Activated naive CD4-positive, alpha-beta T cell treated with anti-CD3 and anti-CD28 coated beads for 36 hours (primary cell): Measurements from ENCODE around the gene PCSK1N. TPM values are rescaled to one million over a fixed set of nuclear protein-coding genes. Genes with fewer than 3 reads are reported as not detected.

ENCODE experiments used
- CTCF ChIA-PET: fragments of 350-600 bp; sonication (Branson Sonifier 250); formaldehyde crosslinking; loops from one replicate; lab custom pipeline; 2021; ENCODE audit warnings: antibody characterized with exemption; lab: Charles Lee
- DNase-seq: peaks from one replicate; pipeline ENCODE4 v3.0.0-alpha.2; 2020
- H3K27ac Mint-ChIP-seq: one replicate; pipeline ENCODE4 v1.8.0; 2021; ENCODE audit warnings: mild to moderate bottlenecking, mixed read lengths
- H3K27me3 Mint-ChIP-seq: one replicate; pipeline ENCODE4 v1.8.0; 2021; ENCODE audit warnings: low read depth, mixed read lengths
- H3K36me3 Mint-ChIP-seq: one replicate; pipeline ENCODE4 v1.8.0; 2021; ENCODE audit warnings: low read depth, mixed read lengths
- H3K4me1 Mint-ChIP-seq: one replicate; pipeline ENCODE4 v1.8.0; 2021; ENCODE audit warnings: low read depth, mixed read lengths
- H3K4me3 Mint-ChIP-seq: one replicate; pipeline ENCODE4 v1.8.0; 2021; ENCODE audit warnings: mild to moderate bottlenecking, moderate library complexity, mixed read lengths
- H3K9me3 Mint-ChIP-seq: one replicate; pipeline ENCODE4 v1.8.0; 2021; ENCODE audit warnings: mixed read lengths
- intact Hi-C: fragments of 100-400 bp; cut with micrococcal nuclease; formaldehyde crosslinking; loops from one replicate; pipeline ENCODE4 v1.15.1; 2023
- total RNA-seq, 2 experiments: library from RNA; stranded (reverse); gene quantifications; one replicate each; pipeline ENCODE4 v1.2.3, GENCODE V29; 2021

PCSK1N gene
- total RNA-seq, 2 experiments from 2014 or later = 1.7 to 1.9 TPM

DNA sequence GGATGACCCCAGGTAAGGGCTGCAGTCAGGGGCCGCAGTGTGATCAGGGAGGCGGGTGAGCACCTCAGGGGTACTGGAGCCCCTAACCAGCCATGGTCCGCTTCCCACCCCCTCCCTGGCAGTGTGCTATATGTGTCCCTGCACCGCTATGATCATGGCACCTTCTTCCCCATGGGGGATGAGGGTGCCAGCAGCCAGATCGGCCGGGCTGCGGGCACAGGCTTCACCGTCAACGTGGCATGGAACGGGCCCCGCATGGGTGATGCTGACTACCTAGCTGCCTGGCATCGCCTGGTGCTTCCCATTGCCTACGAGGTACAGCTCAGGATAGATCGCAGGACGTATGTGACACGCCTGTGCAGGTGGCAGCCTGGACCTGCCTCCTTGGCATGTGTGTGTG lies 17.3 kb downstream of the PCSK1N start:
- Mint-ChIP-seq H3K4me1 (no peaks in the 10 kb centered on the region), H3K9me3 (no peaks in the 10 kb centered on the region), H3K27ac (no peak overlapping the region), H3K27me3 (no peaks in the 10 kb centered on the region), H3K4me3 (no peak overlapping the region), H3K36me3 (peaks cover 12% of the 10 kb centered on the region)
- CTCF ChIA-PET = no interaction called here
- intact Hi-C loops = no loop called here
- no peak for DNase-seq

DNA sequence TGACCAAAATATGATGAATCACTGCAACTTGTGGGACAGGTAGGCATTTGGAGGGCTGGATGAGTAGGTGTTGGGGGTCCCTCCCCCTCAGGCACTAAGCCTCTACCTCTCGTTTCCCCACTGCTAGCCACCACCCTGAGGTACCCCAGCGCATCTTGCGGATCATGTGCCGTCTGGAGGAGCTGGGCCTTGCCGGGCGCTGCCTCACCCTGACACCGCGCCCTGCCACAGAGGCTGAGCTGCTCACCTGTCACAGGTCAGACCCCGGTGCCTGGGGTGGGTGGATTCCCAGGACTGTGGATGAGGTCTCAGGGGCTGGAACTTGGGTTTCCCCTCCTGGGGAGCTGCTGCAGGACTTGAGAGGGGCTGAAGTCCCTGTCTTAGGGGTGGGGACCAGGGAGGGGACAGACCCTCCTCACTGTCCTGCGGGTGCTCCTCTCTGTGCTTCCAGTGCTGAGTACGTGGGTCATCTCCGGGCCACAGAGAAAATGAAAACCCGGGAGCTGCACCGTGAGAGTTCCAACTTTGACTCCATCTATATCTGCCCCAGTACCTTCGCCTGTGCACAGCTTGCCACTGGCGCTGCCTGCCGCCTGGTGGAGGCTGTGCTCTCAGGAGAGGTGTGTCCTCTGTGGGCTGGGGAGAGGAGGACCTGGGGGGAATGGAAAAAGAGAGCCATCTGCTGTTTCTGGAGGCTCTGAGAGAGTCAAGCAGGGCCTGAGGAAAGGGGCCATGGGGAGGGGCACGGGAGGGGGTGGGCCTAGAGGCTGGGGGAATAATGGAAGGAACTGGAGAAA lies 19.2 kb downstream of the PCSK1N start:
- no peak overlapping the region for H3K4me3 Mint-ChIP-seq
- DNase-seq = no peak
- intact Hi-C loops = no loop called here
- no peak overlapping the region for H3K27ac Mint-ChIP-seq
- H3K4me1 Mint-ChIP-seq = no peaks in the 10 kb centered on the region
- H3K27me3 Mint-ChIP-seq = no peaks in the 10 kb centered on the region
- no peaks in the 10 kb centered on the region for H3K9me3 Mint-ChIP-seq
- peaks cover 17% of the 10 kb centered on the region for H3K36me3 Mint-ChIP-seq
- CTCF ChIA-PET = interaction anchor here (0.7 kb wide), 1 partner anchor 211 kb away, joined by 4 read pairs; no protein-coding TSS in a partner anchor

DNA sequence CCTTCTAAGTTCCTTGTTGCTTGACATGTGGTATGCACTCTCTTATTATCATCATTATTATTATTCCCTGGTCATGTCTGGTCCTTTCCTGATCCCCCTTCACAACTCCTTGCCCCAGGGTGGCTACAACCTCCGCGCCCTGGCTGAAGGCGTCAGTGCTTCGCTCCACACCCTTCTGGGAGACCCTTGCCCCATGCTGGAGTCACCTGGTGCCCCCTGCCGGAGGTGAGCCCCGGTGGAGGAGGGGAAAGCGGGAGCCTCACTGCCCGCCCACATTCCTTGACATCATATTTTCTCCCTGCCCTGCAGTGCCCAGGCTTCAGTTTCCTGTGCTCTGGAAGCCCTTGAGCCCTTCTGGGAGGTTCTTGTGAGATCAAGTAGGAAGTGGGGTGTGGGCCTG lies 20.1 kb downstream of the PCSK1N start:
- DNase-seq = no peak
- intact Hi-C loops = no loop called here
- no peak overlapping the region for H3K27ac Mint-ChIP-seq
- no peaks in the 10 kb centered on the region for H3K9me3 Mint-ChIP-seq
- CTCF ChIA-PET = no interaction called here
- no peaks in the 10 kb centered on the region for H3K27me3 Mint-ChIP-seq
- H3K4me3 Mint-ChIP-seq = no peak overlapping the region
- H3K4me1 Mint-ChIP-seq = no peaks in the 10 kb centered on the region
- peaks cover 19% of the 10 kb centered on the region for H3K36me3 Mint-ChIP-seq

DNA sequence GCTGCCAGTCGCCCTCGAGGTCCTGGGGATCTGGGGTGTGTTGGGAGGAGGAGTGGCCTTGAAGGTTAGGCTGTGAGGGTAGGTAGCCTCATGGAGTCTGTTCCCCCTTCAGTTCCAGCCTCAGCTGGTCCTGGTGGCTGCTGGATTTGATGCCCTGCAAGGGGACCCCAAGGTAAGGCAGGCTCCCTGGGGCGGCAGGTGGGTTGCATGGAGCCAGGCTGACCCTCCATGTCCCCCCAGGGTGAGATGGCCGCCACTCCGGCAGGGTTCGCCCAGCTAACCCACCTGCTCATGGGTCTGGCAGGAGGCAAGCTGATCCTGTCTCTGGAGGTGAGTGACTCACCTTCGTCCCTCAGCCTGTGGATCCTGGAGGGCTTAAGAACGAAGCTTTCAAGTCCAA lies 20.7 kb downstream of the PCSK1N start:
- no peak overlapping the region for H3K27ac Mint-ChIP-seq
- no peak overlapping the region for H3K4me3 Mint-ChIP-seq
- H3K36me3 Mint-ChIP-seq = peaks cover 16% of the 10 kb centered on the region
- H3K4me1 Mint-ChIP-seq = no peaks in the 10 kb centered on the region
- no peaks in the 10 kb centered on the region for H3K27me3 Mint-ChIP-seq
- CTCF ChIA-PET = no interaction called here
- intact Hi-C loops = no loop called here
- DNase-seq = no peak
- H3K9me3 Mint-ChIP-seq = no peaks in the 10 kb centered on the region

DNA sequence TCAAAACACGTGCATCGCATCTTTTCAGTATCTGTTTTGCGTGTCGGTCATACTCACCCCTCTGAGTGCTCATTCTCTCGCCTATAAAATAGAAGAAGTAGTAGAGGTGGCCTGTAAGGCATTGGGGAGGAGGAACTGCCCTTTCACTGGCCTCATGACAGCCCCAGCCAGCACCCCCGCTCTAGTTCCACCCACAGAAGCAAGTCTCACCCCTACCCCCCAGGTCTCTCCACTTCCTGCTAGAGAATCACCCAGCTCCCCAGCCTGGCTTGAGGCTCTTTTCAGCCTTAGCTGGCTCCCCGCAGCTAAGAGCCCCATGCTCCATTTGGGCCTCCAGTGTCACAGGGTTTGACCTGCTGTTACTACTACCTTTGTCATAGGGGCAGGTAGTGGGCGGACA lies 21.8 kb downstream of the PCSK1N start:
- CTCF ChIA-PET = no interaction called here
- intact Hi-C loops = no loop called here
- no peaks in the 10 kb centered on the region for H3K4me1 Mint-ChIP-seq
- no peak for DNase-seq
- H3K4me3 Mint-ChIP-seq = no peak overlapping the region
- H3K27me3 Mint-ChIP-seq = no peaks in the 10 kb centered on the region
- H3K27ac Mint-ChIP-seq = no peak overlapping the region
- H3K36me3 Mint-ChIP-seq = peaks cover 11% of the 10 kb centered on the region
- H3K9me3 Mint-ChIP-seq = no peaks in the 10 kb centered on the region

DNA sequence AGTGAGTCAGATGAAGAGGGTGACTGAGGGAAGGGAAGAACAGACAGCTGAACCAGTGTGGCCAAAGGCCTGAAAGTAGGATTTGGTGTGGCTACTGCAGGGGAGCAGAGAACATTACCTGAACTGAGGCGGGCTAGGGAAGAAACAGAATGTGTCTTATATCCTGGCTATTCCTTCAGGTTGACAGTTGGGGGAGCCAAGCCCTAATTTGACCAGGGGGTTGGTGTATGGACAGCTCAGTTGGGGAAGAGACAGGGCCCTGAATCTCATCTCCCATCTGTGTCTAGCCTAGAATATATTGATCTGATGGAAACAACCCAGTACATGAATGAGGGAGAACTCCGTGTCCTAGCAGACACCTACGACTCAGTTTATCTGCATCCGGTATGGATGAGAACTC lies 29.3 kb downstream of the PCSK1N start:
- H3K27ac Mint-ChIP-seq = no peak overlapping the region

DNA sequence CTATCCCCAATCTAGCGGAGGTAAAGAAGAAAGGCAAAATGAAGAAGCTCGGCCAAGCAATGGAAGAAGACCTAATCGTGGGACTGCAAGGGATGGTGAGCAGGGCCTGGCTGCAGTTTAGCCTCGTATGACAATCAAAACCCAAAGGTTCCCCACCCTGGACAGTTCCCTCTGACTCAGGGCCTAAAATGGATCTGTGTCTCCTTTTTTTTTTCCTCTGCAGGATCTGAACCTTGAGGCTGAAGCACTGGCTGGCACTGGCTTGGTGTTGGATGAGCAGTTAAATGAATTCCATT lies 32.6 kb downstream of the PCSK1N start:
- DNase-seq = no peak
- H3K9me3 Mint-ChIP-seq = no peaks in the 10 kb centered on the region
- CTCF ChIA-PET = no interaction called here
- H3K27ac Mint-ChIP-seq = peak overlapping the region; percentile 98
- peaks cover 17% of the 10 kb centered on the region for H3K4me1 Mint-ChIP-seq
- intact Hi-C loops = loop anchor here (1.0 to 10.0 kb wide), 11 partner anchors 88 to 1148 kb away; partner anchors contain the start of genes CLCN5, ELK1, FTSJ1 and GPKOW
- H3K27me3 Mint-ChIP-seq = no peaks in the 10 kb centered on the region
- peaks cover 7% of the 10 kb centered on the region for H3K36me3 Mint-ChIP-seq
- peak overlapping the region; percentile 93 for H3K4me3 Mint-ChIP-seq

More for the DNA sequence above, 29.3 kb downstream of the PCSK1N start:
- Mint-ChIP-seq H3K36me3 (peaks cover 8% of the 10 kb centered on the region), H3K9me3 (no peaks in the 10 kb centered on the region), H3K4me1 (peaks cover 13% of the 10 kb centered on the region), H3K27me3 (no peaks in the 10 kb centered on the region), H3K4me3 (no peak overlapping the region)
- DNase-seq = peak; percentile 18
- intact Hi-C loops = loop anchor here (10.0 kb wide), 3 partner anchors 331 to 1151 kb away; partner anchors contain the start of genes CLCN5, ELK1, FTSJ1 and SLC38A5
- CTCF ChIA-PET = no interaction called here

DNA sequence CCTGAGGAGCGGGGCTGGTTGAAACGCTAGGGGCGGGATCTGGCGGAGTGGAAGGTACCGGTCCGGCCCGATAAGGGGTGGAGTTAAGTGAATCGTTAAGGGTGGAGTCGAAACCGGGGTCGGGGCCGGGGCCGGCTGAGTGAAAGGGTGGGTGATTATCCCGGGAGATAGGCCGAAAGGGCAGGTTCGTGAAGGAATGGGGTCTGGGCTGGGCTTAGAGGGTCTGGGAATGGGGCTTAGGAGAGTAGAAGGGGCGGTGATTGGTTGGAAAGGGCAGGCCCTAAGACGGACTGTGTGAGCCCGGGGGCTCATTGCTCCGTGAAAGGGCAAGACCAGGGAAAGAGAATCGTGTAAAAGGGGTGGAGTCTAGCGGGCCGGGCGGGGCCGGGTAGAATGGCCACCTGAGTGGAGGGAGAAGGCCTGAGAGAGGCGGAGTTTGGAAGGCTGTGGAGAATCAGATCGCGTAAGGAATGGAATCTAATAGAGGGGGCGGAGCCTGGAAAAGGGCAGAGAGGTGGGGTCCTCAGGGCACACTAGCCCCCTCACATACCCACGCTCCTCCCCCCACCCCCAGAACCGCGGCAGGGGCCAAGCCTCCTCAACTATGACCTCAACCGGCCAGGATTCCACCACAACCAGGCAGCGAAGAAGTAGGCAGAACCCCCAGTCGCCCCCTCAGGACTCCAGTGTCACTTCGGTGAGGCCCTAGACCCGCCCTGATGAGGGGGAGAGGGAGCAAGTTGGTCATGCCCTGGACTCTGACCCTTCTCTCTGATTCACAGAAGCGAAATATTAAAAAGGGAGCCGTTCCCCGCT lies 33.1 kb downstream of the PCSK1N start:
- Mint-ChIP-seq H3K27me3 (no peaks in the 10 kb centered on the region), H3K9me3 (no peaks in the 10 kb centered on the region), H3K4me3 (peak overlapping the region; percentile 93), H3K4me1 (peaks cover 17% of the 10 kb centered on the region), H3K36me3 (peaks cover 7% of the 10 kb centered on the region), H3K27ac (peak overlapping the region; percentile 98)
- CTCF ChIA-PET = no interaction called here
- intact Hi-C loops = loop anchor here (1.0 to 10.0 kb wide), 11 partner anchors 89 to 1147 kb away; partner anchors contain the start of genes CLCN5, ELK1, FTSJ1 and GPKOW
- DNase-seq = peak; percentile 71

DNA sequence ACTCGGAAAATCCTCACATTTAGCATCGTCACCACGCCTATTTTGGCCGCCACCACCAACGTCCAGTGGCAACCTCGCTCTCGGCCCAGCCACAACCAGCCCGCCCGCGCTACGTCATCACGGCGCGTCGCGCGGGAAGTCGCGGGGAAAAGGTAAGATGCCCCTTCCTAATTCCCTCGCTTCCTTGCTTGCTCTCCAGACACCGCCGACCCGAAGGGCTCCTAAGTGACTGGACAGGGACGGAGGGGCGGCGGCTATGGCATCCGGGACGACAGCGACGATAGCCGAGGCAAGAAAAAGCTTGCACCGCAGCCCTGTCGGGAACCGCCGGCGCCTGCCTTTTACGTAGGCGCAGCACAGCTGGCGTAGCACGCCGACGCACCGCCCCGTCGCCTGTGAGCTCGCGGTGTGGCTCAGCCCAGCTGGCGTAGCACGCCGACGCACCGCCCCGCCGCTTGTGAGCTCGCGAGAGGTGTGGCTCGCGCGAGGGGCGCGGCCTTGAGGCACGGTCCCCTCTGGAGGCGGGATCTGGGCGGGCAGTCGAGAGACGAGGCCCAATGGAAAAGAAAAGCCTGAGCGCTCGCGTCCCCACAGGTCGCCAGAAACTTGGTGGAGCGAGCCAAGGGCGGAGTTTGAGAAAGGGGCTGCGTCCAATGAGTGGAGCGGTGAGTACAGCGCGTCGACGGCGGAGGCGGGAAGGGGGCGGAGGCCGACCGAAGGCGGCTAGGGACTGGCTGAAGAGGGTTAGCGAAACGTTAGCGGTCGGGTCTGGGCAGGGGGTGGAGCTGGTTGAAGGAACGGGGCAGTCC lies 33.9 kb downstream of the PCSK1N start, which contains the start of gene HDAC6:
Gene HDAC6 (plus strand): TSS at position 788 of the 809 bp plus-strand sequence. CDS start 626 bp downstream, outside the sequence.
- Mint-ChIP-seq H3K4me3 (peak within 1 kb of the TSS; percentile 93), H3K27me3 (no peaks in the 10 kb centered on the region), H3K4me1 (peaks cover 13% of the 10 kb centered on the region), H3K36me3 (peaks cover 7% of the 10 kb centered on the region), H3K9me3 (no peaks in the 10 kb centered on the region), H3K27ac (peak within 1 kb of the TSS; percentile 98)
- DNase-seq = peak; percentile 96
- CTCF ChIA-PET = interaction anchor here (0.6 to 0.9 kb wide), 3 partner anchors 92 to 153 kb away, joined by 3 to 4 read pairs (median 3); no protein-coding TSS in a partner anchor
- intact Hi-C loops = loop anchor here (1.0 to 10.0 kb wide), 18 partner anchors 64 to 1147 kb away; partner anchors contain the start of genes CLCN5, ELK1, FTSJ1 and GPKOW

DNA sequence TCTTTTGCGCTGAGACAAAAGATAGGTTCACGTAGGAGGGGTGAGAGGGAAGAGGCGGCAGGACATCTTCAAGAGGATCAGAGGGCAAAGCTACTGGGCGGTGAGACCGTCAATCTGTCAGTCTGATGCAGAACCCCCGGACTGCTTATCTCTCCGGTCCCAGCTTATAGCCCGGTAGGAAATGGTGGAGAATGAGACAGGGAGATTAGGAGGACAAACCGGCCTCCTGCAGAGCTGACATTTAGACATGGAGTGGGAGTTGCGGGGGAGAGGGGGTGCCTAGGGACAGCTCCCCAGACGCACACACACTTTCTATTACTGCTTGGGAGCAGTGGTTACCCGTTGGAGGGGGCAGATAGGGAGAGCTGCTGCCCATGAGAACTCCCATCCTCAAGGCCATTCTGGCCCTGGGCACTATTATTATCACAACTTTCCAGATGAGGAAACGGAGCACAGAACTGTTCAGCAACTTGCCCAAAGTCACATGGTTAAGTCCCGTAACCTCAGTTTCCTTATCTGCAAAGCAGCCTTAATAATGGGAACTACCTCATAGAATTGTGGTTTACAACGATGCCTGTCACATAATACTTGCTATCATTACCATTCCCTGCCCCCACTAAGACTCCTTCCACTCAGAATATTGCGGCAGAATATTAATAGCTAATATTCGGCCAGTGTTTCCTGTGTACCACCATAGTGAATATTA lies 34.7 kb downstream of the PCSK1N start:
- Mint-ChIP-seq H3K36me3 (peaks cover 7% of the 10 kb centered on the region), H3K4me1 (peaks cover 10% of the 10 kb centered on the region), H3K27me3 (no peaks in the 10 kb centered on the region)

DNA sequence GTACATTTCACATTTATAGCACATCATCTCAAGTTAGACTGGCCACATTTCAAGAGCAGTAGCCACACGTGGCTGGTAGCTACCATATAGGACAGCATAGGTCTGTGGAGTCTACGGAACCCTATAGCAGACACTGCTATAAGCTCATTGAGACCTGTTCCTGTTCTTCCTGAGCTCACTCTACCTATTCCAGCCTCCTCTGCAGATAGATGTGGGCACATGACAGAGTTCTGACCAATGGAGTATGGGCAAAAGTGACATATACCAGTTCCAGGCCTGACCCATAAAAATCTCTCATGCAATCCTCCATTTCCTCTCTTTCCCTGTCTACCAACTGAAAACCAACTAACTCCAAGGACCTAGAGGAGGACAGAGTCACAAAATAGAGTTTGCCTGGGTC lies 37.1 kb downstream of the PCSK1N start:
- H3K27ac Mint-ChIP-seq = no peak overlapping the region
- H3K9me3 Mint-ChIP-seq = no peaks in the 10 kb centered on the region
- CTCF ChIA-PET = no interaction called here
- H3K27me3 Mint-ChIP-seq = no peaks in the 10 kb centered on the region
- intact Hi-C loops = no loop called here
- peaks cover 2% of the 10 kb centered on the region for H3K36me3 Mint-ChIP-seq
- no peak overlapping the region for H3K4me3 Mint-ChIP-seq
- no peak for DNase-seq
- H3K4me1 Mint-ChIP-seq = peaks cover 9% of the 10 kb centered on the region

More for the DNA sequence above, 34.7 kb downstream of the PCSK1N start:
- no peaks in the 10 kb centered on the region for H3K9me3 Mint-ChIP-seq
- CTCF ChIA-PET = interaction anchor here (0.6 to 0.9 kb wide), 3 partner anchors 93 to 152 kb away, joined by 3 to 4 read pairs (median 3); no protein-coding TSS in a partner anchor
- no peak for DNase-seq
- peak overlapping the region; percentile 93 for H3K4me3 Mint-ChIP-seq
- intact Hi-C loops = loop anchor here (1.0 to 10.0 kb wide), 12 partner anchors 63 to 1146 kb away; partner anchors contain the start of genes CLCN5, ELK1, FTSJ1 and GPKOW
- peak overlapping the region; percentile 98 for H3K27ac Mint-ChIP-seq
